HepG2 (cell line): ENCODE results near the gene CMA1. TPM values are rescaled to one million over a fixed set of nuclear protein-coding genes. Genes with fewer than 3 reads are reported as not detected.

Source experiments
- ATAC-seq: fragments of 200-7000 bp; cut with Tn5 transposase; 3 replicates; pipeline ENCODE4 v1.9.1; 2020; ENCODE audit warnings: mild to moderate bottlenecking, moderate library complexity
- BruUV-seq: library from RNA; stranded (reverse); fragments of 400-500 nt; replicated peaks from 2 replicates; lab custom pipeline; 2021; lab: Mats Ljungman, UMichigan
- CTCF ChIA-PET: fragments of 300-600 bp; formaldehyde crosslinking; extraction: SDS; loops from one replicate; lab custom pipeline; 2021; ENCODE audit warnings: low total read pairs, inconsistent platforms, low intra/inter-chr PET ratio; lab: Yijun Ruan, JAX
- POLR2A ChIA-PET: fragments of 350-600 bp; sonication (Branson Sonifier 250); formaldehyde crosslinking; loops from one replicate; lab custom pipeline; 2020; ENCODE audit warnings: antibody characterized with exemption, inconsistent platforms; lab: Yijun Ruan, JAX
- DNase-seq: peaks from one replicate; pipeline ENCODE4 v3.0.0-alpha.2; 2015; ENCODE audit warnings: low spot score
- FAIRE-seq: peaks from 3 replicates; lab custom pipeline; 2011; peaks lifted over from hg19 to GRCh38; lab: Jason Lieb, UNC
- H2AFZ ChIP-seq: one replicate; pipeline ENCODE4 v1.6.1; 2011; ENCODE audit warnings: low read length, inconsistent platforms
- H3K27ac ChIP-seq: fragments of 300-600 bp; 3 replicates; pipeline ENCODE4 v1.8.0; 2011; ENCODE audit warnings: mixed run types, mild to moderate bottlenecking, mixed read lengths, low read length, inconsistent platforms; ENCODE audit not compliant: insufficient read depth; ENCODE audit errors: extremely low read length
- H3K27me3 ChIP-seq, 2 experiments: fragments of 200-600 bp in 1 of 2; 2 replicates in 1 of 2; 3 replicates in 1 of 2; pipeline versions ENCODE4 v1.6.0 to v1.8.0; 2011; ENCODE audit warnings: low read length in 2 of 2, mild to moderate bottlenecking in 2 of 2, moderate library complexity in 2 of 2, inconsistent platforms in 1 of 2; ENCODE audit not compliant: insufficient read depth in 2 of 2, control insufficient read depth in 1 of 2
- H3K36me3 ChIP-seq, 2 experiments: fragments of 200-600 bp in 1 of 2; replicated peaks in 1 of 2; 2 replicates in 1 of 2; 3 replicates in 1 of 2; pipeline versions ENCODE4 v1.5.1 to v1.8.0; 2011; ENCODE audit warnings: low read length in 2 of 2, inconsistent platforms in 1 of 2; ENCODE audit not compliant: insufficient read depth in 2 of 2, control insufficient read depth in 1 of 2
- H3K4me1 ChIP-seq: 2 replicates; pipeline ENCODE4 v1.5.1; 2012; ENCODE audit warnings: low read length, inconsistent platforms; ENCODE audit not compliant: insufficient read depth
- H3K4me2 ChIP-seq: 2 replicates; pipeline ENCODE4 v1.6.0; 2011; ENCODE audit warnings: low read depth, low read length, inconsistent platforms
- H3K4me3 ChIP-seq, 3 experiments: fragments of 200-600 bp in 1 of 3; sonication (generic), shearing (Covaris generic) in 1 of 3; replicated peaks in 1 of 3; 2 replicates each; pipeline ENCODE4 v1.5.1; 2011 to 2016; ENCODE audit warnings: low read length in 3 of 3, inconsistent platforms in 2 of 3, low read depth in 2 of 3, mild to moderate bottlenecking in 2 of 3, control low read depth in 1 of 3, mixed read lengths in 1 of 3; ENCODE audit not compliant: insufficient read depth in 1 of 3
- H3K79me2 ChIP-seq: one replicate; pipeline ENCODE4 v1.6.1; 2011; ENCODE audit warnings: low read length, inconsistent platforms; ENCODE audit not compliant: insufficient read depth
- H3K9ac ChIP-seq: 2 replicates; pipeline ENCODE4 v1.6.0; 2011; ENCODE audit warnings: mild to moderate bottlenecking, low read depth, low read length, inconsistent platforms; ENCODE audit not compliant: insufficient read depth
- H3K9me3 ChIP-seq: 2 replicates; pipeline ENCODE4 v1.5.1; 2012; ENCODE audit warnings: mild to moderate bottlenecking, low read length
- H4K20me1 ChIP-seq: 2 replicates; pipeline ENCODE4 v1.6.0; 2011; ENCODE audit warnings: inconsistent platforms, mild to moderate bottlenecking, low read length, moderate library complexity; ENCODE audit not compliant: insufficient read depth
- ARNTL ChIP-seq: sonication (generic); formaldehyde crosslinking; IDR thresholded peaks from 2 replicates; pipeline ENCODE4 v1.4.0; 2020; ENCODE audit warnings: mild to moderate bottlenecking, missing genetic modification reagents
- CEBPB ChIP-seq: IDR thresholded peaks from 2 replicates; pipeline ENCODE4 v1.6.1; 2011; ENCODE audit warnings: low read depth, low read length, improper control_type of control experiment, borderline replicate concordance
- CHD2 ChIP-seq: IDR thresholded peaks from 2 replicates; pipeline ENCODE4 v1.6.1; 2011; ENCODE audit warnings: low read depth, low read length, improper control_type of control experiment
- CREM ChIP-seq, 2 experiments: sonication (generic) in 1 of 2; formaldehyde crosslinking in 1 of 2; IDR thresholded peaks; 2 replicates each; pipeline versions ENCODE4 v1.4.0 to v1.6.1; 2016 to 2020; ENCODE audit warnings: antibody characterized with exemption in 1 of 2, mild to moderate bottlenecking in 1 of 2, missing genetic modification reagents in 1 of 2
- ERF ChIP-seq: IDR thresholded peaks from 2 replicates; pipeline ENCODE4 v1.6.1; 2018; ENCODE audit warnings: missing biosample characterization, missing genetic modification reagents
- HNRNPL ChIP-seq: fragments of 200-400 bp; formaldehyde crosslinking; IDR thresholded peaks from 2 replicates; pipeline ENCODE4 v1.6.1; 2017; ENCODE audit warnings: mild to moderate bottlenecking, low read depth, low read length
- IKZF1 ChIP-seq: fragments of 450-650 bp; IDR thresholded peaks from 2 replicates; pipeline ENCODE4 v1.7.1; 2016
- MXD3 ChIP-seq: IDR thresholded peaks from 2 replicates; pipeline ENCODE4 v1.6.1; 2016; ENCODE audit warnings: mild to moderate bottlenecking, missing biosample characterization, missing genetic modification reagents
- NFKB2 ChIP-seq: sonication (generic); formaldehyde crosslinking; IDR thresholded peaks from 2 replicates; pipeline ENCODE4 v1.4.0; 2020; ENCODE audit warnings: missing genetic modification reagents, borderline replicate concordance
- NKX3-1 ChIP-seq: sonication (generic); formaldehyde crosslinking; IDR thresholded peaks from 2 replicates; pipeline ENCODE4 v1.5.0; 2020; ENCODE audit warnings: missing genetic modification reagents
- RBAK ChIP-seq: sonication (generic); formaldehyde crosslinking; IDR thresholded peaks from 2 replicates; pipeline ENCODE4 v1.5.1; 2020; ENCODE audit warnings: mild to moderate bottlenecking, missing genetic modification reagents
- THYN1 ChIP-seq: sonication (generic); formaldehyde crosslinking; IDR thresholded peaks from 2 replicates; pipeline ENCODE4 v1.8.1; 2023; ENCODE audit warnings: low read depth, mild to moderate bottlenecking, moderate library complexity, missing genetic modification reagents, borderline replicate concordance
- WIZ ChIP-seq: sonication (generic); formaldehyde crosslinking; IDR thresholded peaks from 2 replicates; pipeline ENCODE4 v1.5.1; 2020; ENCODE audit warnings: mild to moderate bottlenecking, missing genetic modification reagents
- ZNF124 ChIP-seq: sonication (generic); formaldehyde crosslinking; IDR thresholded peaks from 2 replicates; pipeline ENCODE4 v1.4.0; 2020; ENCODE audit warnings: missing genetic modification reagents
- ZNF670 ChIP-seq: sonication (generic); formaldehyde crosslinking; IDR thresholded peaks from 2 replicates; pipeline ENCODE4 v1.8.0; 2022; ENCODE audit warnings: mild to moderate bottlenecking, missing genetic modification reagents, borderline replicate concordance
- ZNF777 ChIP-seq: sonication (generic); formaldehyde crosslinking; IDR thresholded peaks from 2 replicates; pipeline ENCODE4 v1.4.0; 2020; ENCODE audit warnings: missing genetic modification reagents
- WGBS: methylation state at CpG from one replicate; pipeline ENCODE4 v1.1.6; 2017; ENCODE audit warnings: low lambda C conversion rate; 5-methylcytosine and 5-hydroxymethylcytosine counted together
- in situ Hi-C: cut with HindIII; loops from 2 replicates; pipeline ENCODE4 v1.10.0; 2017; ENCODE audit warnings: low pct_unique_long_range_greater_than_20kb; ENCODE audit not compliant: extremely low pct_ligation_motif_present
- intact Hi-C: fragments of 100-400 bp; cut with micrococcal nuclease; formaldehyde crosslinking; loops from one replicate; pipeline ENCODE4 v1.10.0; 2022; ENCODE audit not compliant: unreplicated experiment
- polyA plus RNA-seq, 8 experiments: library from polyadenylated mRNA; depleted of rRNA in 3 of 8; stranded (reverse) in 7 of 8; unstranded in 1 of 8; fragments of >200 nt; fragmentation: Illumina TruSeq in 4 of 8; extraction: Trizol in 4 of 8; gene quantifications; 2 replicates each; pipeline versions ENCODE4 v1.2.1 to v1.2.3, GENCODE V29; 2011 to 2016; ENCODE audit warnings: low read depth in 4 of 8, missing spikeins in 1 of 8, mixed read lengths in 1 of 8; ENCODE audit not compliant: insufficient read depth in 1 of 8
- total RNA-seq, 5 experiments: library from RNA; depleted of rRNA; stranded (reverse); fragments of >200 nt; fragmentation: Illumina TruSeq; extraction: Trizol; gene quantifications; 2 replicates each; pipeline ENCODE4 v1.2.3, GENCODE V29; 2016; ENCODE audit warnings: low read depth in 1 of 5
- TF ChIP-seq, protein P1 (sequence below): sonication (generic); formaldehyde crosslinking; IDR thresholded peaks from 2 replicates; pipeline ENCODE4 v1.5.0; 2020; ENCODE audit warnings: missing genetic modification reagents, mild to moderate bottlenecking, borderline replicate concordance
- TF ChIP-seq, protein P2 (sequence below): sonication (generic); formaldehyde crosslinking; IDR thresholded peaks from 2 replicates; pipeline ENCODE4 v1.5.1; 2020; ENCODE audit warnings: mild to moderate bottlenecking, missing genetic modification reagents, borderline replicate concordance

Gene CMA1
- total and polyA plus RNA-seq, 2 of the 13 experiments (the other 11 are each of a cell fraction or from before 2014, with no cell fraction given) = not detected

DNA sequence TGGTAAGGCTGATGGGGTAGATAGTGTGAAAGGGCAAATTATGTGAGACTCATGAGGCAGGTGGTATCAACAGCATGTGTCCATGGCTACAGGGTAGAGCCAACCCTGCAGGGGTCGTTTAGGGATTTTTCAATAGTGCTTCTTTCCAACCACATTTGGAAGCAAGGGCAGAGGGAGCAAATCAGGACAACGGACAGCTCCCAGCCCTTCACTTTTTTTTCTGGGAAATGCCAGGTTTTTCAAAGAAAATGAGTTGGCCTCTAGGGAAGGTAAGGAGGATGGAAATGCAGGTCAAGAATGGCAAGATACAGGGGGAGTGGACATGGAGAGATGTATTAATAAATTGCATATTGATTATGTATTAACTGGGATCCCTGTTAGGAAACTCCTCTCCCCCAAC lies 4.9 kb upstream of the CMA1 start (continued):
- TF ChIP-seq ARNTL (CRISPR knock-in tag) (0 out of 2 replicates have a peak, but pooled peaks have one; percentile 25), NKX3-1 (CRISPR knock-in tag) (peak; percentile 76; the same call in 1 of the 2 replicates), MXD3 (CRISPR knock-in tag) (no peak), ERF (CRISPR knock-in tag) (peak; percentile 56; the same call in 1 of the 2 replicates), CEBPB (no peak), THYN1 (CRISPR knock-in tag) (no peak), ZNF124 (0 out of 2 replicates have a peak, but pooled peaks have one; percentile 37), WIZ (CRISPR knock-in tag) (peak; percentile 70; the same call in 1 of the 2 replicates)

DNA sequence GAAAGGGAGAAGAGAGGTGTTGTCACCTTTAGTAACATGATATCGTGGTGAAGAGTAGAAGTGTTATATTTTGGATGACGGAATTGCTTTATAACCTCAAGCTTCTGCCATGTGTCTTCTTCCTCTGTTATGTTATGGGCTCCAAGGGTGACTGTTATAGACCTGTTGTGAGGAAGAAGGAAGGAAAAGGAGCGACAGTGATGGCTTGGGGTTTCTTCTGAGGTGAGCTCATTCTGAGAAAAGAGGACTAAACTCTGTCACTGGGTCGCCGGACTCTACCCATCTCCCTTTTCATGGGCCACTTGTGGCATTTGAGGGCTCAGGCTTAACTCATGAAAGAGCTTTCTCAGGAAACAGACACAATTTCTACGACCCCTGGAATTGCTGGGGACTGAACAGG lies 1.6 kb downstream of the CMA1 start:
- no peaks in the 10 kb centered on the region for H3K79me2 ChIP-seq
- no peak overlapping the region for H3K27ac ChIP-seq
- H3K9ac ChIP-seq = no peak overlapping the region
- 0 out of 5 replicates have a peak, but pooled peaks cover 0 to 6% of the 10 kb centered on the region in 2 experiments for H3K27me3 ChIP-seq
- FAIRE-seq (no peak), DNase-seq (no peak), ATAC-seq (no peak)
- in situ Hi-C loops = no loop called here
- intact Hi-C loops = no loop called here
- H3K36me3 ChIP-seq = no peaks in the 10 kb centered on the region
- H3K4me2 ChIP-seq = no peak overlapping the region
- H3K9me3 ChIP-seq = no peaks in the 10 kb centered on the region
- 14% methylated on average over 6 of the region's 6 CpGs for WGBS
- H3K4me3 ChIP-seq = no peak overlapping the region
- POLR2A ChIA-PET = no interaction called here
- no TSS peak for BruUV-seq
- H3K4me1 ChIP-seq = no peaks in the 10 kb centered on the region
- no peak overlapping the region for H2AFZ ChIP-seq
- no peaks in the 10 kb centered on the region for H4K20me1 ChIP-seq
- CTCF ChIA-PET = no interaction called here
- TF ChIP-seq HNRNPL = no peak
- no peak for TF ChIP-seq CHD2
- TF ChIP-seq ZNF670 (CRISPR knock-in tag) = no peak
- TF ChIP-seq, protein P1, sequence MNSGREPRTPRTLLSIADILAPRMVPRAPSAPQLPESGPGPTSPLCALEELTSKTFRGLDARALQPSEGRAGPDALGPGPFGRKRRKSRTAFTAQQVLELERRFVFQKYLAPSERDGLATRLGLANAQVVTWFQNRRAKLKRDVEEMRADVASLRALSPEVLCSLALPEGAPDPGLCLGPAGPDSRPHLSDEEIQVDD (CRISPR knock-in tag) = no peak
- TF ChIP-seq CREM (IDR thresholded peaks at IDR 0.05) = no peak
- TF ChIP-seq CREM (CRISPR knock-in tag; IDR thresholded peaks at IDR 0.05) = no peak
- no peak for TF ChIP-seq RBAK
- TF ChIP-seq, protein P2, sequence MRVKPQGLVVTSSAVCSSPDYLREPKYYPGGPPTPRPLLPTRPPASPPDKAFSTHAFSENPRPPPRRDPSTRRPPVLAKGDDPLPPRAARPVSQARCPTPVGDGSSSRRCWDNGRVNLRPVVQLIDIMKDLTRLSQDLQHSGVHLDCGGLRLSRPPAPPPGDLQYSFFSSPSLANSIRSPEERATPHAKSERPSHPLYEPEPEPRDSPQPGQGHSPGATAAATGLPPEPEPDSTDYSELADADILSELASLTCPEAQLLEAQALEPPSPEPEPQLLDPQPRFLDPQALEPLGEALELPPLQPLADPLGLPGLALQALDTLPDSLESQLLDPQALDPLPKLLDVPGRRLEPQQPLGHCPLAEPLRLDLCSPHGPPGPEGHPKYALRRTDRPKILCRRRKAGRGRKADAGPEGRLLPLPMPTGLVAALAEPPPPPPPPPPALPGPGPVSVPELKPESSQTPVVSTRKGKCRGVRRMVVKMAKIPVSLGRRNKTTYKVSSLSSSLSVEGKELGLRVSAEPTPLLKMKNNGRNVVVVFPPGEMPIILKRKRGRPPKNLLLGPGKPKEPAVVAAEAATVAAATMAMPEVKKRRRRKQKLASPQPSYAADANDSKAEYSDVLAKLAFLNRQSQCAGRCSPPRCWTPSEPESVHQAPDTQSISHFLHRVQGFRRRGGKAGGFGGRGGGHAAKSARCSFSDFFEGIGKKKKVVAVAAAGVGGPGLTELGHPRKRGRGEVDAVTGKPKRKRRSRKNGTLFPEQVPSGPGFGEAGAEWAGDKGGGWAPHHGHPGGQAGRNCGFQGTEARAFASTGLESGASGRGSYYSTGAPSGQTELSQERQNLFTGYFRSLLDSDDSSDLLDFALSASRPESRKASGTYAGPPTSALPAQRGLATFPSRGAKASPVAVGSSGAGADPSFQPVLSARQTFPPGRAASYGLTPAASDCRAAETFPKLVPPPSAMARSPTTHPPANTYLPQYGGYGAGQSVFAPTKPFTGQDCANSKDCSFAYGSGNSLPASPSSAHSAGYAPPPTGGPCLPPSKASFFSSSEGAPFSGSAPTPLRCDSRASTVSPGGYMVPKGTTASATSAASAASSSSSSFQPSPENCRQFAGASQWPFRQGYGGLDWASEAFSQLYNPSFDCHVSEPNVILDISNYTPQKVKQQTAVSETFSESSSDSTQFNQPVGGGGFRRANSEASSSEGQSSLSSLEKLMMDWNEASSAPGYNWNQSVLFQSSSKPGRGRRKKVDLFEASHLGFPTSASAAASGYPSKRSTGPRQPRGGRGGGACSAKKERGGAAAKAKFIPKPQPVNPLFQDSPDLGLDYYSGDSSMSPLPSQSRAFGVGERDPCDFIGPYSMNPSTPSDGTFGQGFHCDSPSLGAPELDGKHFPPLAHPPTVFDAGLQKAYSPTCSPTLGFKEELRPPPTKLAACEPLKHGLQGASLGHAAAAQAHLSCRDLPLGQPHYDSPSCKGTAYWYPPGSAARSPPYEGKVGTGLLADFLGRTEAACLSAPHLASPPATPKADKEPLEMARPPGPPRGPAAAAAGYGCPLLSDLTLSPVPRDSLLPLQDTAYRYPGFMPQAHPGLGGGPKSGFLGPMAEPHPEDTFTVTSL (CRISPR knock-in tag) = no peak
- no peak for TF ChIP-seq IKZF1
- TF ChIP-seq ZNF777 (CRISPR knock-in tag) = no peak
- TF ChIP-seq NFKB2 (CRISPR knock-in tag) = no peak
